ENCODE data around the gene ABCA10.
"Not testable (repeated sequence)": the region's sequence is repeated elsewhere in the genome, so short reads cannot be mapped to it uniquely, and the experiment has no call there.

ABCA10 gene, protein sequence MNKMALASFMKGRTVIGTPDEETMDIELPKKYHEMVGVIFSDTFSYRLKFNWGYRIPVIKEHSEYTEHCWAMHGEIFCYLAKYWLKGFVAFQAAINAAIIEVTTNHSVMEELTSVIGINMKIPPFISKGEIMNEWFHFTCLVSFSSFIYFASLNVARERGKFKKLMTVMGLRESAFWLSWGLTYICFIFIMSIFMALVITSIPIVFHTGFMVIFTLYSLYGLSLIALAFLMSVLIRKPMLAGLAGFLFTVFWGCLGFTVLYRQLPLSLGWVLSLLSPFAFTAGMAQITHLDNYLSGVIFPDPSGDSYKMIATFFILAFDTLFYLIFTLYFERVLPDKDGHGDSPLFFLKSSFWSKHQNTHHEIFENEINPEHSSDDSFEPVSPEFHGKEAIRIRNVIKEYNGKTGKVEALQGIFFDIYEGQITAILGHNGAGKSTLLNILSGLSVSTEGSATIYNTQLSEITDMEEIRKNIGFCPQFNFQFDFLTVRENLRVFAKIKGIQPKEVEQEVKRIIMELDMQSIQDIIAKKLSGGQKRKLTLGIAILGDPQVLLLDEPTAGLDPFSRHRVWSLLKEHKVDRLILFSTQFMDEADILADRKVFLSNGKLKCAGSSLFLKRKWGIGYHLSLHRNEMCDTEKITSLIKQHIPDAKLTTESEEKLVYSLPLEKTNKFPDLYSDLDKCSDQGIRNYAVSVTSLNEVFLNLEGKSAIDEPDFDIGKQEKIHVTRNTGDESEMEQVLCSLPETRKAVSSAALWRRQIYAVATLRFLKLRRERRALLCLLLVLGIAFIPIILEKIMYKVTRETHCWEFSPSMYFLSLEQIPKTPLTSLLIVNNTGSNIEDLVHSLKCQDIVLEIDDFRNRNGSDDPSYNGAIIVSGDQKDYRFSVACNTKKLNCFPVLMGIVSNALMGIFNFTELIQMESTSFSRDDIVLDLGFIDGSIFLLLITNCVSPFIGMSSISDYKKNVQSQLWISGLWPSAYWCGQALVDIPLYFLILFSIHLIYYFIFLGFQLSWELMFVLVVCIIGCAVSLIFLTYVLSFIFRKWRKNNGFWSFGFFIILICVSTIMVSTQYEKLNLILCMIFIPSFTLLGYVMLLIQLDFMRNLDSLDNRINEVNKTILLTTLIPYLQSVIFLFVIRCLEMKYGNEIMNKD (N-terminal part only)

DNA sequence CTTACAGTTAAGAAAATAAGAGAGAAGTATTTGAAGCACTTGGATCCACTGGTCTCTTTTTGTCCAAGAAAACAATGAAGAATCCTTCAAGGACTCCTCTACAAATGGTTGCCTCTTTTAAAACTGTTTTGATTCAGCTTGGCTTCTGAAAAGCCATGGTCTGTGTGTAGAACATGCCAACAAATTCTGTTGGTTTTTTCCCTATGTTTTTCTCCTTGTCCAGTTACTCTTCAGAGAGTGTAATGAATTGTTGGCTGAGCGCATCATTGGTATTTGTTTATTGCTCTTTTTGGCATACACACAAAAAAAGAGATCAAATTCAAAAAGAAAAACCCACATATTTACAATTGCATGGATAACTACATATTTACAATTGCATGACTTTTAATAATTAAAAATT, at the start of gene ABCA10:
TSS of gene ABCA10 (minus strand) at position 249 of the 400 bp plus-strand sequence. CDS start 3,466 bp downstream, outside the sequence.
- no peak within 1 kb of the TSS for H3K4me3 ChIP-seq (ENCODE audit: low read length)
- TF ChIP-seq ZNF274 (IDR thresholded peaks at IDR 0.05; ENCODE audit: low read depth, low read length), result no peak

DNA sequence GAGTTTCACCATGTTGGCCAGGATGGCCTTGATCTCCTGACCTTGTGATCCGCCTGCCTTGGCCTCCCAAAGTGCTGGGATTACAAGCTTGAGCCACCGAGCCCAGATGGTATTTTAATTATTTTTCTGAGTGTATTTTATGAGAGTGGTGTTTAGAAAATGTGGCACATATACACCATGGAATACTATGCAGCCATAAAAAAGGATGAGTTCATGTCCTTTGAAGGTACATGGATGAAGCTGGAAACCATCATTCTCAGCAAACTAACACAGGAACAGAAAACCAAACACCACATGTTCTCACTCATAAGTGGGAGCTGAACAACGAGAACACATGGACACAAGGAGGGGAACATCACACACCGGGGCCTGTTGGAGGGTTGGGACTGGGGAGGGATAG, 47.7 kb upstream of the ABCA10 start:
- not testable (repeated sequence) for H3K4me3 ChIP-seq (ENCODE audit: low read length)

DNA sequence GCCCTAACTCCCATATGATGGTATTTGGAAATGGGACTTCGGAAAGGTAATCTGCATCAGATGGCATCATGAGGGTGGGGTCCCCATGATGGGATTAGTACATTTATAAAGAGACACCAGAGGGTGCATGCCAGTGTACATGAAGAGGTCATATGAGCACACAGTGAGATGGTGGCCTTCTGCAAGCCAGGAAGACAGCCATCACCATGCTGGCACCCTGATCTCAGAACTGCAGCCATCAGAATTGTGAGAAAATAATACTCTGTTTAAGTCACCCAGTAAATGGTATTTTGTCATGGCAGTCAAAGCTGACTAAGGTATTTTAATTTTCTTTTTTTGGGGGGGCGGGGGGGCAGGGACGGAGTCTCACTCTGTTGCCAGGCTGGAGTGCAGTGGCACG, 47.1 kb upstream of the ABCA10 start:
- TF ChIP-seq ZNF274 (IDR thresholded peaks at IDR 0.05; ENCODE audit: low read depth, low read length), result no peak
- no peak overlapping the region for H3K4me3 ChIP-seq (ENCODE audit: low read length)

DNA sequence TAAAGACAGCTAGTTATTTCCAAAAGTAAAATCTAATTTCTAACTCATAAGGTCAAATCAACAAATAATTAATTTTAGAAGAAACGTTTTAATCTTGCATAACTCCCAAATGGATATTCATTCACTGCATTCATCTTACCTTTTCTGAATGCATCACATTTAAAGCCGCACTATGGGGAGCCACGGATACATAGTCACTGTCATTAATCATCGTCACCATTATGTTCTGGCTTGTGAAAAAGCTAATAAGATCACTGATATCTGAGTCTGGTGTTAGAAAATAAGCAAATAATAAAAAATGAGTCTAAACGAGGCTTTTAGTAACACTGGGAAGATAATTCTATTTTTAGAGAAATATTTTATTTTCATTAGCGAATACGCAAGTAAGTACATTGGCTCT, 42.4 kb upstream of the ABCA10 start:
- H3K4me3 ChIP-seq (ENCODE audit: low read length), result no peak overlapping the region
- TF ChIP-seq ZNF274 (IDR thresholded peaks at IDR 0.05; ENCODE audit: low read depth, low read length), result no peak

DNA sequence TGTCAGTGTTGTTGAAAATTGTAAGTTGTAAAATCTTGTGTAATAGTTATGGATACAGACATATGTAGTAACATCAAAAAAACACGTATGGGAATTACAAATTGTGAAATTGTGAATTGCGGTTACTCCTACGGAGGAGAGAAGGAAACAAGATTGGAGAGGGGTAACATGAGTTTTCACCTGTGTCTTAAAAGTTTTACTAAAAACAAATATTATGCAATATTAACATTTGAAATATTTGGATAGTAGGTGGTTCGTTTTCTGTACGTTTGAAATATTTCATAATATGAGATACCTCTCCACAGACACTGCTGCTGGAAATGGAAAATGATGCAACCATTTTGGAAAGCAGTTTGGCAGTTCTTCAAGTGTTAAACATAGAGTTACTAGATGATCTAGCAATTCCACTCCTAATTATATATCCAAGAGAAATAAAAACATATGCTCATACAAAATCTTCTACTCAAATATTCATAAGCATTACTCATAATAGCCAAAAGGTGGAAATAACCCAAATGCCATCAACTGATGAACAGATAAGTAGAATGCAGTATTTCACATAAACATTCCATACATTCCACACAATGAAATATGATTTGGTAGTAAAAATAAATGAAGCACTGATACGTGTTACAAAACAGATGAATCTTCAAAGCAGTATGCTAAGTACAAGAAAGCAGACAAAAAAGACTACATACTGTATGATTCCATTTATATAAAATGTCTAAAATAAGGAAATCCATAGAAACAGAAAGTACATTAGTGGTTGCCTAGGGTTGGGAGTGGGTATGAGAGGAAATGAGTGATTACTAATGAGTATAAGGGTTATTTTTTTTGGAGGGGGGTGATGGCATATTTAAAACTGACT, 40.7 kb upstream of the ABCA10 start:
- no peak for TF ChIP-seq ZNF274 (IDR thresholded peaks at IDR 0.05; ENCODE audit: low read depth, low read length)
- H3K4me3 ChIP-seq (ENCODE audit: low read length), result no peak overlapping the region

DNA sequence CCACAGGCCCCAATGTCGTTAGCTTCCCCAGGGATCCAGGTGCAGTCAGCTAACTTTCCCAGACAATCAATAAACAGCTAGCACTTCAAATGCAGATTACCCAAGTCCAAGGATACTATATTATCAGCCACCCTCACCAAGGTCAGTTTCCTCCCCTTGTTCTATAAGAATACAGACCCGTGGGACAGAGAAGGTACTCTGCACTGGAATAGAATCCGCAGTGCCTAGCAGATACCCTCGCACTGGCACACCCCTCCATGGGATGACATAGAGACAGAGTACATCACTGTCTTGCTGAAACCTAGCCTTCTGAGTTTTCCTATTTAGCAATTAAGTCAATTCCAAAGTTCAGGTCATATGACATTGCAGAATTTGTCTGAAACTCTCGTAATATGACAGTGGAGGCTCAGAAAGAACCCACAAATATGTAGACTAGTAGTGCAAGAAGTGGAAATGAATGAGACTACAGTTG, 40.0 kb upstream of the ABCA10 start:
- TF ChIP-seq ZNF274 (IDR thresholded peaks at IDR 0.05; ENCODE audit: low read depth, low read length), result no peak
- no peak overlapping the region for H3K4me3 ChIP-seq (ENCODE audit: low read length)

DNA sequence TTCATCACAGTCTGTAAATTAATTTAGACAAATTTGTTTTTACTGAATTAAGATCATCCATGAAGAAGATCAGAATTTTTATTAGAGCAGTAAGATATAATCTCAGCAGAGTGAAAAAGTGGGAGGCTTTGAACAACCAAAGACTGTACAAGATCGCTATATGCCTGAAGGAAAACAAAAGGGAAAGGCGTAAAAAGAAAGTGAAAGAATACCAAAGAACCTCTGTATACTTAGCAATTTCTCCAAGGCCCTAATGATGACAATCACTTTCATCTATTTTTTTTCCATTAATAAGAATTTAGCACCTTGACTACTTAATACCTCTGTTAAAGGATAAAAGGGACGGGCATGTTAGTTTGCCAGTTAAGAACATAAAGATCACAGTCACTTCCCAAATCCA, 38.6 kb upstream of the ABCA10 start:
- no peak for TF ChIP-seq ZNF274 (IDR thresholded peaks at IDR 0.05; ENCODE audit: low read depth, low read length)
- H3K4me3 ChIP-seq (ENCODE audit: low read length), result no peak overlapping the region

DNA sequence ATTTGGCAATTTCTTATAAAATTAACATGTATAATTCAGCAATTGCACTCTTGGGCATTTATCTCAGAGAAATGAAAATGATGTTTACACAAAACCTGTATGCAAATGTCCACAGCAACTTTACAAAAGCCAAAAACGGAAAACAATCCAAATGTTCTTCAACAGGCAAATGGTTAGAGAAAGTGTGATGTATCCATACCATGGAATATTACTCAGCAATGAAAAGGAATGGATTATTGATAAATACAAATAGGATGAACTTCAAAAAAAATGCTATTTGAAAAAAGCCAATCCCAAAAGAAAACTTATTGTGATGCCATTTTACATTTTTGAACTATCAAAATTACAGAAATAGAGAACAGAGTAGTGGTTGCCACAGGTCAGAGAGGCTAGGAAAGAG, 37.2 kb upstream of the ABCA10 start:
- no peak overlapping the region for H3K4me3 ChIP-seq (ENCODE audit: low read length)
- no peak for TF ChIP-seq ZNF274 (IDR thresholded peaks at IDR 0.05; ENCODE audit: low read depth, low read length)

DNA sequence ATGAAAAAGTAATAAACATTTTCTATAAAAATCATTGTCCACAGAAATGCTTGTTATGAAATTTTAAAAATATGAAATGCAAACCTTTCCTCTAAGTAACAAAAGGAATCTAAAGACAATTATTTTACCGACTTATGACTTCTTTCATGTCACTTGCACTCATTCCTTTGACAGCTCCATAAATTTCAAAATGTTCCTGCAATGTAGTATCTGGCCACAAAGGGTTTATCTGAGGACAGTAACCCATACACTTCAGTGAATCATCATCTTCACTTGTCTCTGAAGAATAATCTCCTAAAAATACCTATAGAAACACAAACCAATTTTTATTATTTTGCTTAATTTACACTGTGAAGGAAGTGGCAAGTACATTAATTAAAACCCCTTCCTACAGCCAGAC, 25.6 kb upstream of the ABCA10 start:
- TF ChIP-seq ZNF274 (IDR thresholded peaks at IDR 0.05; ENCODE audit: low read depth, low read length), result no peak
- no peak overlapping the region for H3K4me3 ChIP-seq (ENCODE audit: low read length)

DNA sequence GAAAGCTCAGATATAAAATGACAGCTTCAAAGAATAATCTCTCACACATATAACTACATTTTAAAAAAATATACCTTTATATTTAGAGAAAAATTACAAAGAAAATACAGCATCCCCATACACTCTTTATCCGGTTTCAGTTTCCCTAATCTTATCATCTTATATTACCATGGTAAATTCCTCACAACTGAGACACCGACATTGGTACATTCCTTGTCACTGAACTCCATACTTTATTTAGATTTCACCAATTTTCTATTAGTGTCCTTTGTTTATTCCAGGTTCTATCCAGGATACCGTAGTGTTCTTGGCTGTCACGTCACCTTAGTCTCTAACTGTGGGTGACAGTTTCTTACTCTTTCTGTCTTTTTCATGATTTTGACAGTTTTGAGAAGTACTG, 22.0 kb upstream of the ABCA10 start:
- H3K4me3 ChIP-seq (ENCODE audit: low read length), result no peak overlapping the region
- TF ChIP-seq ZNF274 (IDR thresholded peaks at IDR 0.05; ENCODE audit: low read depth, low read length), result no peak

DNA sequence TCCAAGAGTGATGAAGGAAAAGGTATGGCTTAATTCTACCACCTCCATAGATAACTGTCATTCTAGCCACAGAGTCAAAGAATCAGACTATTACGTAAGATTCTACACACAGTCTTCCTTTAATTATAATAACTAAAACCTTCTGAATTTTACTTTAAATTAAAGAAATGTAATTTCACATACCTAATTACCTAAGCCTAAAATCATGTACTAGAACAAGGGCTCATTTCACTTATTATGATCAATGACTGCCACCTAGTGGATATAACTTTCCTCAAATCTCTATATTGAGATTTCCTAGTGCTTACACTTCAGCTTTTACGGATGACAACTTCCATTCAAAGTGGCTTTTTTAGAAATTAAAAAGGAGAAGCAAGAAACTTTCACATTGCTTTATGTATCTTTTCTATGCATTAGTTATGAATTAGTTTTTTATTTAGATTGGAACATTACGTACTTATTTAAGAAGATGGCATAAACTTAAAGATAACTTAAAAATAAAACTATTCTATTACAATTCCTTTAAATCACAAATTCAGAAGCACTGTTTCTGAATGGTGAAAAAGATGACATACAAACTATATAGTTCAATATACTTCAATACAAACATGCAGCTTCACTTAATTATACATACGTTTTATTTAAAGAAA, 18.2 kb upstream of the ABCA10 start:
- TF ChIP-seq ZNF274 (IDR thresholded peaks at IDR 0.05; ENCODE audit: low read depth, low read length), result no peak
- H3K4me3 ChIP-seq (ENCODE audit: low read length), result no peak overlapping the region

DNA sequence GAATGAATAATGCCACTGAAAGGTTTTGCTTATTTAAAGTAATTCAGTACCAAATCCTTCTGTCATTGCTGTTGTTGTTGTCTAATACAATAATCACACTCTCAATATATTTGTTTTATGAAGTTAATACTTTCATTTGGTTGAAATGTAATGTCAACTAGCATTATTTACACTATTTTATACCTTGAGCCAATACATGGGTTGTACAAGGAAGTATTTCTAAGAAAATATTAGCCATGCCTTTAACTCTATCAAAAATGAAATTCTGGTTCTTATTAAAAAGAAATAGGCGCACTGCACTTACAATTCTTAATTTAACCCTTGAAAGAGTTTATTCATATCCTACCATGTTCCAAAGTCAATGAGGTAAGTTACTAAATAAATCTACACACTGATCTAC, 17.6 kb upstream of the ABCA10 start:
- no peak overlapping the region for H3K4me3 ChIP-seq (ENCODE audit: low read length)
- no peak for TF ChIP-seq ZNF274 (IDR thresholded peaks at IDR 0.05; ENCODE audit: low read depth, low read length)

DNA sequence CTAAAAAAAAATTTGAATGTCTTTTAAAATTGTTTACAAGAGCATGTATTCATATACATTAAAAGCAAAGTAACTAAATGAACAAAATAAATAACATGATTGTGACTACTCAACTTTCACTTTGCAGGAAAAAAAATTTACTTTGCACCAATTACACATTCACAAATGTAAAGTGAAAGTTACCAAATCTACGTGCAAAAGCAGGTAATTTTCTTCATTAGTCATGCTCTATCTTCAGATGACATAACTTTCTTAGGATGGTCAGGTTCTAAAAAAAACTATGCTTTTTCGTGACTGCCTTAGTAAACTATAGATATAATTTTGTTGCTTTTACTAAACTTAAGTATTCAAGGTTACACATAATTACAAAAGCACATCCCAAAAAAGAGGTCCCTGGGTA, 17.0 kb upstream of the ABCA10 start:
- H3K4me3 ChIP-seq (ENCODE audit: low read length), result no peak overlapping the region
- no peak for TF ChIP-seq ZNF274 (IDR thresholded peaks at IDR 0.05; ENCODE audit: low read depth, low read length)
